C4-2B (cell line): Measurements from ENCODE around the gene S100A10.

ENCODE experiments used
- ZFX ChIP-seq: fragments of 450-650 bp; IDR thresholded peaks from 2 replicates; pipeline ENCODE4 v1.6.1; 2017
- TF ChIP-seq, protein P1 (sequence below): fragments of 450-650 bp; conservative IDR thresholded peaks from 2 replicates; pipeline ENCODE4 v1.5.1; 2017; ENCODE audit warnings: mild to moderate bottlenecking

DNA sequence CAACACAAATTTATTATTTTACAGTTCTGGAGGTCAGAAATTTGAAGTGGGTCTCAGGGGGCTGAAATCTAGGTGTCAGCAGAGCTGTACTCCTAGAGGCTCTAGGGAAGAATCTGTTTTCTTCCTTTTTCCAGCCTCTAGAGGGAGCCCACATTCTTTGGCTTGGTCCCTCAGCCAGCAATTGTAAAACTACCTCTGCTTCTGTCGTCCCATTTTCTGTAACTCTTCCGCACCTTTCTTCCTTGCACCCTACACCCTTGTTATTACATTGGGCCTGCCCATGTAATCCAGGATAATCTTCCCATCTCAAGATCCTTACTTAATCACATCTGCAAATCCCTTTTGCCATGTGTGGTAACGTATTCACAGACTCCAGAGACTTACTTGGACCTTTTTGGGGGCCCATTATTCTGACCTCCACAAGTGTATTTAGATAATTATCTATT lies 59.6 kb downstream of the S100A10 start:
- TF ChIP-seq, protein P1, sequence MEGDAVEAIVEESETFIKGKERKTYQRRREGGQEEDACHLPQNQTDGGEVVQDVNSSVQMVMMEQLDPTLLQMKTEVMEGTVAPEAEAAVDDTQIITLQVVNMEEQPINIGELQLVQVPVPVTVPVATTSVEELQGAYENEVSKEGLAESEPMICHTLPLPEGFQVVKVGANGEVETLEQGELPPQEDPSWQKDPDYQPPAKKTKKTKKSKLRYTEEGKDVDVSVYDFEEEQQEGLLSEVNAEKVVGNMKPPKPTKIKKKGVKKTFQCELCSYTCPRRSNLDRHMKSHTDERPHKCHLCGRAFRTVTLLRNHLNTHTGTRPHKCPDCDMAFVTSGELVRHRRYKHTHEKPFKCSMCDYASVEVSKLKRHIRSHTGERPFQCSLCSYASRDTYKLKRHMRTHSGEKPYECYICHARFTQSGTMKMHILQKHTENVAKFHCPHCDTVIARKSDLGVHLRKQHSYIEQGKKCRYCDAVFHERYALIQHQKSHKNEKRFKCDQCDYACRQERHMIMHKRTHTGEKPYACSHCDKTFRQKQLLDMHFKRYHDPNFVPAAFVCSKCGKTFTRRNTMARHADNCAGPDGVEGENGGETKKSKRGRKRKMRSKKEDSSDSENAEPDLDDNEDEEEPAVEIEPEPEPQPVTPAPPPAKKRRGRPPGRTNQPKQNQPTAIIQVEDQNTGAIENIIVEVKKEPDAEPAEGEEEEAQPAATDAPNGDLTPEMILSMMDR = peak; percentile 96
- TF ChIP-seq ZFX = no peak
